Measurements from ENCODE around the gene ANKRD31.
A peak's percentile ranks its signal among the peaks of the same experiment; 100 is the strongest.

Gene ANKRD31

GRCh38 chr5:75023368-75024159 is 213.1 kb downstream of the ANKRD31 start:
- DNase-seq: peak; percentile 23

- DNase-seq: no peak
Measured at GRCh38 chr5:75021800-75022199, 214.9 kb downstream of the ANKRD31 start.

GRCh38 chr5:75021219-75021618 is 215.5 kb downstream of the ANKRD31 start:
- DNase-seq: no peak

GRCh38 chr5:75020016-75020656 is 216.5 kb downstream of the ANKRD31 start:
- DNase-seq: no peak

- no peak for DNase-seq
Measured at GRCh38 chr5:75018805-75019587, 217.7 kb downstream of the ANKRD31 start.

Data from activated CD8-positive, alpha-beta memory T cell treated with anti-CD3 and anti-CD28 coated beads, Interleukin-2, amount 50 U/mL, for 4 hours (primary cell).